OCI-LY7 (cell line): ENCODE data around the gene UNKL. TPM values are rescaled to one million over a fixed set of nuclear protein-coding genes. Genes with fewer than 3 reads are reported as not detected.

ENCODE experiments used
- BruUV-seq: library from RNA; stranded (reverse); fragments of 400-500 nt; replicated peaks from 2 replicates; lab custom pipeline; 2021; lab: Mats Ljungman, UMichigan
- CTCF ChIA-PET: fragments of 300-600 bp; sonication (Branson Sonifier 250); formaldehyde crosslinking; loops from one replicate; lab custom pipeline; 2022; ENCODE audit warnings: antibody characterized with exemption; ENCODE audit not compliant: unreplicated experiment; lab: Charles Lee
- POLR2A ChIA-PET: fragments of 300-600 bp; sonication (Branson Sonifier 250); formaldehyde crosslinking; loops from one replicate; lab custom pipeline; 2022; ENCODE audit warnings: antibody characterized with exemption; lab: Charles Lee
- DNase-seq: peaks from one replicate; pipeline ENCODE4 v3.0.0-alpha.2; 2015; ENCODE audit warnings: low spot score
- H2AFZ ChIP-seq: fragments of 200-600 bp; sonication (generic), shearing (Covaris generic); 2 replicates; pipeline ENCODE4 v1.6.1; 2014; ENCODE audit warnings: mild to moderate bottlenecking, antibody characterized with exemption, low read length, moderate library complexity
- H3K27ac ChIP-seq: fragments of 200-600 bp; sonication (generic); 2 replicates; pipeline ENCODE4 v1.5.1; 2014; ENCODE audit warnings: mixed run types, low read depth, mild to moderate bottlenecking, moderate library complexity, low read length, inconsistent platforms; ENCODE audit not compliant: poor library complexity, severe bottlenecking
- H3K36me3 ChIP-seq: fragments of 200-600 bp; sonication (generic); 2 replicates; pipeline ENCODE4 v1.6.1; 2014; ENCODE audit warnings: mild to moderate bottlenecking, antibody characterized with exemption, low read length, moderate library complexity, mixed read lengths; ENCODE audit not compliant: insufficient read depth
- H3K4me1 ChIP-seq: fragments of 200-600 bp; sonication (generic); 2 replicates; pipeline ENCODE4 v1.5.1; 2014; ENCODE audit warnings: mild to moderate bottlenecking, low read length; ENCODE audit not compliant: insufficient read depth, poor library complexity, severe bottlenecking
- H3K4me2 ChIP-seq: fragments of 200-600 bp; sonication (generic); 2 replicates; pipeline ENCODE4 v1.6.1; 2014; ENCODE audit warnings: mild to moderate bottlenecking, low read length
- H3K4me3 ChIP-seq: fragments of 200-600 bp; sonication (generic); 2 replicates; pipeline ENCODE4 v1.5.1; 2014; ENCODE audit warnings: mild to moderate bottlenecking, low read depth, low read length; ENCODE audit not compliant: poor library complexity, severe bottlenecking
- H3K79me2 ChIP-seq: fragments of 200-600 bp; sonication (generic); 2 replicates; pipeline ENCODE4 v1.6.1; 2016; ENCODE audit warnings: low read depth, mild to moderate bottlenecking, low read length, moderate library complexity, mixed read lengths; ENCODE audit not compliant: insufficient read depth
- H3K9me2 ChIP-seq: fragments of 200-600 bp; sonication (generic); 2 replicates; pipeline ENCODE4 v1.6.1; 2016; ENCODE audit warnings: mild to moderate bottlenecking, low read length, mixed read lengths; ENCODE audit not compliant: insufficient read depth
- H3K9me3 ChIP-seq: fragments of 200-600 bp; sonication (generic); 2 replicates; pipeline ENCODE4 v1.6.1; 2014; ENCODE audit warnings: mild to moderate bottlenecking, mixed run types, low read length, mixed read lengths
- H4K20me1 ChIP-seq: fragments of 200-600 bp; sonication (generic); 2 replicates; pipeline ENCODE4 v1.6.1; 2014; ENCODE audit warnings: mild to moderate bottlenecking, antibody characterized with exemption, low read length, moderate library complexity, mixed read lengths; ENCODE audit not compliant: insufficient read depth
- EZH2phosphoT487 ChIP-seq: fragments of 200-600 bp; sonication (generic); IDR thresholded peaks from 2 replicates; pipeline ENCODE4 v1.6.1; 2018; ENCODE audit warnings: low read depth, borderline replicate concordance, mild to moderate bottlenecking, mixed run types, antibody characterized with exemption, low read length, moderate library complexity, mixed read lengths
- intact Hi-C: fragments of 100-400 bp; cut with micrococcal nuclease; formaldehyde crosslinking; loops from one replicate; pipeline ENCODE4 v1.10.0; 2022; ENCODE audit not compliant: unreplicated experiment
- total RNA-seq, 2 experiments: library from RNA; depleted of rRNA in 1 of 2; stranded (reverse); fragments of >200 nt in 1 of 2; shearing (Covaris generic) in 1 of 2; gene quantifications; 2 replicates each; pipeline ENCODE4 v1.2.3, GENCODE V29; 2014 to 2022
- TF ChIP-seq, protein P1 (sequence below): fragments of 200-600 bp; sonication (generic); conservative IDR thresholded peaks from 2 replicates; pipeline ENCODE4 v1.5.1; 2014; ENCODE audit warnings: mild to moderate bottlenecking, antibody characterized with exemption, low read length, moderate library complexity, mixed read lengths

The UNKL gene
- total RNA-seq, 2 experiments from 2014 or later, result 31.0 to 33.7 TPM

- no peaks in the 10 kb centered on the region for H3K9me2 ChIP-seq
- no peak overlapping the region for H3K27ac ChIP-seq
- H2AFZ ChIP-seq, result no peak overlapping the region
- no peak for DNase-seq
- peaks cover 4% of the 10 kb centered on the region; the same call in 1 of the 2 replicates for H3K36me3 ChIP-seq
- H3K4me2 ChIP-seq, result no peak overlapping the region
- intact Hi-C loops, result no loop called here
- no peaks in the 10 kb centered on the region for H3K9me3 ChIP-seq
- TF ChIP-seq EZH2phosphoT487, result no peak
- TF ChIP-seq, protein P1, sequence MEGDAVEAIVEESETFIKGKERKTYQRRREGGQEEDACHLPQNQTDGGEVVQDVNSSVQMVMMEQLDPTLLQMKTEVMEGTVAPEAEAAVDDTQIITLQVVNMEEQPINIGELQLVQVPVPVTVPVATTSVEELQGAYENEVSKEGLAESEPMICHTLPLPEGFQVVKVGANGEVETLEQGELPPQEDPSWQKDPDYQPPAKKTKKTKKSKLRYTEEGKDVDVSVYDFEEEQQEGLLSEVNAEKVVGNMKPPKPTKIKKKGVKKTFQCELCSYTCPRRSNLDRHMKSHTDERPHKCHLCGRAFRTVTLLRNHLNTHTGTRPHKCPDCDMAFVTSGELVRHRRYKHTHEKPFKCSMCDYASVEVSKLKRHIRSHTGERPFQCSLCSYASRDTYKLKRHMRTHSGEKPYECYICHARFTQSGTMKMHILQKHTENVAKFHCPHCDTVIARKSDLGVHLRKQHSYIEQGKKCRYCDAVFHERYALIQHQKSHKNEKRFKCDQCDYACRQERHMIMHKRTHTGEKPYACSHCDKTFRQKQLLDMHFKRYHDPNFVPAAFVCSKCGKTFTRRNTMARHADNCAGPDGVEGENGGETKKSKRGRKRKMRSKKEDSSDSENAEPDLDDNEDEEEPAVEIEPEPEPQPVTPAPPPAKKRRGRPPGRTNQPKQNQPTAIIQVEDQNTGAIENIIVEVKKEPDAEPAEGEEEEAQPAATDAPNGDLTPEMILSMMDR, result no peak
- no TSS peak for BruUV-seq
- peaks cover 15% of the 10 kb centered on the region for H3K79me2 ChIP-seq
- no peak overlapping the region for H3K4me3 ChIP-seq
- H3K4me1 ChIP-seq, result peaks cover 16% of the 10 kb centered on the region
- CTCF ChIA-PET, result no interaction called here
- no peaks in the 10 kb centered on the region for H4K20me1 ChIP-seq
- POLR2A ChIA-PET, result no interaction called here
These were observed 59.5 kb downstream of the UNKL start for GRCh38 chr16:1354815-1355540.

DNA sequence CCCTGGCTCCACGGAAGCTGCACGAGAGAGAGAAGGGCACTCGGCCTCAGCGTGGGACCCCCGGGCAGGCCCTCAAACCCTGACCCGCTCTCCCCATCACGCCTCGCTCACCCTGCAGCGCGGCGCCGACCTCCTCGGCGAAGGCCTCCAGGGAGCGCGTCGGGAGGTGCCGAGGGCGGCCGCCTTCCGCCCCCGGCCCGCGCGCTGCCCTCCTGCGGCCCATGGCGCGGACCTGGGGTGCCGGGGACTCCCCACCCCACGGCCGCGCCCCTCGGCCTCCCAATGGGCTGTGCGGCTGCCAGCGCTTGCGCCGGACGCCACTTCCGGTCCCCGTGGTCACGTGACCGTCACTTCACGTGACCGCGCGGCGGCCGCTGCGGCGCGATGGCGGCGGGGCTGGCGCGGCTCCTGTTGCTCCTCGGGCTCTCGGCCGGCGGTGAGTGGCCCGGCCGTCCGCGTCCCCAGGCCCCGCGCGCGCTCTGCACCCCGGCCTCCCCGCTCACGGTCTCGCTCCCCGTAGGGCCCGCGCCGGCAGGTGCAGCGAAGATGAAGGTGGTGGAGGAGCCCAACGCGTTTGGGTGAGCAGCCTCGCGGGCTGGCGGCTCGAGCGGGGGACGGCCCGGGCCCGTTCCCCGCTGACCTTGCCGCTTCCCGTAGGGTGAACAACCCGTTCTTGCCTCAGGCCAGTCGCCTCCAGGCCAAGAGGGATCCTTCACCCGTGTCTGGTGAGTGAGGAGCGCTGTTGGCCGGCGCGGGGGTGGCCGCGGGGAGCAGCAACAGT is 62.7 kb downstream of the UNKL start, which contains the start of the genes GNPTG and TSR3:
Gene GNPTG, plus strand, starts transcription at position 350 of the 781 bp plus-strand sequence. Its CDS starts 35 bp downstream, at position 385.
Gene TSR3, minus strand, starts transcription at position 297 of the 781 bp plus-strand sequence. Its CDS starts 74 bp downstream, at position 223.
- peaks cover 15% of the 10 kb centered on the region for H3K79me2 ChIP-seq
- BruUV-seq, result no TSS peak
- H3K4me3 ChIP-seq, result peak within 1 kb of the TSS; percentile 83
- peak within 1 kb of the TSS; percentile 26 for H2AFZ ChIP-seq
- no peaks in the 10 kb centered on the region for H3K9me3 ChIP-seq
- H3K36me3 ChIP-seq, result peaks cover 15% of the 10 kb centered on the region; the same call in 1 of the 2 replicates
- DNase-seq, result peak; percentile 93
- ChIA-PET POLR2A (no interaction called here), CTCF (no interaction called here)
- no peaks in the 10 kb centered on the region for H4K20me1 ChIP-seq
- TF ChIP-seq, protein P1, result no peak
- TF ChIP-seq EZH2phosphoT487, result no peak
- no peak within 1 kb of the TSS for H3K27ac ChIP-seq
- peaks cover 16% of the 10 kb centered on the region for H3K4me1 ChIP-seq
- no peaks in the 10 kb centered on the region for H3K9me2 ChIP-seq
- intact Hi-C loops, result no loop called here
- peak within 1 kb of the TSS; percentile 96 for H3K4me2 ChIP-seq
